AG10803 (cell line): ENCODE data around the gene DNAH10.

Source experiments
- DNase-seq: peaks from one replicate; pipeline ENCODE4 v3.0.0; 2010; ENCODE audit warnings: low read depth
- H3K4me3 ChIP-seq: 2 replicates; pipeline ENCODE4 v1.5.1; 2011; ENCODE audit warnings: mild to moderate bottlenecking, low read length, control low read depth
- TF ChIP-seq, protein P1 (sequence below): conservative IDR thresholded peaks from 2 replicates; pipeline ENCODE4 v1.5.1; 2011; ENCODE audit warnings: mild to moderate bottlenecking, low read length, control low read depth, inconsistent platforms

Gene DNAH10

DNA sequence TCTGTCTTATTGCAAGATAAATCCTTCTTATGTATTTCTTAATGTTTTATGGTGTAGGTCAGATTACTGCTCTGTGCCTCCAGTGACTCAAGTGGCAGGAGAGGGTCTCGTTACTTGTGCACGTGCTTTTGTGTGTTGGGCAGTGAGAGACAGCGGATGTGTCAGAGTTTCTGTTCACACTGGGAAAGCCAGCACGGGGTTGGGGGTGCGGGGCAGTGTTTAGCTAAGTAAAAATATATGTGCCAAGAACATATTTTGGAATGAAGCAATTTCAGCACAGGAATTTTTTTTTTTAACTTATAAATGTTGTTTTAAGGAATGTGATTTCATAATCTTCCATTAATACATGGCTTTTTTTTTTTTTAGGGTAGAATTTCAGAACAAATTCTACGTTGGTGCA, 4.5 kb upstream of the DNAH10 start:
- peak; percentile 75 for DNase-seq
- TF ChIP-seq, protein P1, sequence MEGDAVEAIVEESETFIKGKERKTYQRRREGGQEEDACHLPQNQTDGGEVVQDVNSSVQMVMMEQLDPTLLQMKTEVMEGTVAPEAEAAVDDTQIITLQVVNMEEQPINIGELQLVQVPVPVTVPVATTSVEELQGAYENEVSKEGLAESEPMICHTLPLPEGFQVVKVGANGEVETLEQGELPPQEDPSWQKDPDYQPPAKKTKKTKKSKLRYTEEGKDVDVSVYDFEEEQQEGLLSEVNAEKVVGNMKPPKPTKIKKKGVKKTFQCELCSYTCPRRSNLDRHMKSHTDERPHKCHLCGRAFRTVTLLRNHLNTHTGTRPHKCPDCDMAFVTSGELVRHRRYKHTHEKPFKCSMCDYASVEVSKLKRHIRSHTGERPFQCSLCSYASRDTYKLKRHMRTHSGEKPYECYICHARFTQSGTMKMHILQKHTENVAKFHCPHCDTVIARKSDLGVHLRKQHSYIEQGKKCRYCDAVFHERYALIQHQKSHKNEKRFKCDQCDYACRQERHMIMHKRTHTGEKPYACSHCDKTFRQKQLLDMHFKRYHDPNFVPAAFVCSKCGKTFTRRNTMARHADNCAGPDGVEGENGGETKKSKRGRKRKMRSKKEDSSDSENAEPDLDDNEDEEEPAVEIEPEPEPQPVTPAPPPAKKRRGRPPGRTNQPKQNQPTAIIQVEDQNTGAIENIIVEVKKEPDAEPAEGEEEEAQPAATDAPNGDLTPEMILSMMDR: no peak
- H3K4me3 ChIP-seq: no peak overlapping the region

DNA sequence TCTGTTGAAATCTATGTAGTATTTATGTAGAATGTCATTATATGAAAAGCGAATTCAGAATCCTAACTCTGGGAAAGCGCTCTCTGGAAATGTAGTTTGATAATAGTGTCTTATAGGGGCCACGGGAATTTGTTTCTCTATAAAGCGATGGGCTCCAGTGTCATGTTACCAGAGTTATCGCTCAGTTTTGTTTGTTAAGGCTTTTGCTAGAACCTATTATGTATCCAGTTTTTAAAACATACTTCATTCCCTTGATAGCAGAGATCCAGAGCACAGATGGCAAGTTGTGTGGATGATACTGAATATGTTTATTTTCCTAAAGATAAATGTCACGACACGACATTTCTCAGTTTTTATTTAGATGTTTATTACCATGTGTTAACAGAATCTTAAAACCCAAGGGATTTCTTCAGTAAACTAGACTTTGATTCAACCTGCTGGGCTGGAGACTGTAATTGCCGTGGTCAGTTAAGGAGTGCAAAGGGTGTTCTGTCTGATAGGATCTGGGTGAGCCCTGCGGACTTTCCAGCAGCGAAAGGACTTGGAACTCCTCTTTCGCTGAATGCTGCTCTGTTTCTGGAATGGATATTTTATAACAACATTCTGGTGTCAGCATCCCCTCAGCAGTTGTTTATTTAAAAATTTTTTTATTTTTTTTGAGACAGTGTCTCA, 1.7 kb upstream of the DNAH10 start:
- TF ChIP-seq, protein P1: no peak
- no peak overlapping the region for H3K4me3 ChIP-seq
- DNase-seq: no peak

DNA sequence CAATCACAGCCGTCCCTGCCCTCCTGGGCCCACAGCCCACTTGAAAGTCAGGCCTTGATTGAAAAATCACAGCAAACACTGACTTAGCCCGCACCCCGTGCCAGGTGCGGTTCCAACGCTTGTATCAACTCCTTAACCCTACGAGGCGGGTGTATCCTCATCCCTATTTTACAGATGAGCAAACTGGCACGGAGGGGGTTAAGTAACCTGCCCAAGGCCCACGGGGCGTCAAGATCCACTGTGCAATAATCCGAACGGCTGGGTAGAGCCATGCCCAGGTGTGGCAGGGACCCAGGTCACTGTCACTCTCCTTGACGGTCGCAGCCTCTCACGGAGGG, 583 bp downstream of the DNAH10 start:
- TF ChIP-seq, protein P1: no peak
- DNase-seq: no peak
- no peak overlapping the region for H3K4me3 ChIP-seq

DNA sequence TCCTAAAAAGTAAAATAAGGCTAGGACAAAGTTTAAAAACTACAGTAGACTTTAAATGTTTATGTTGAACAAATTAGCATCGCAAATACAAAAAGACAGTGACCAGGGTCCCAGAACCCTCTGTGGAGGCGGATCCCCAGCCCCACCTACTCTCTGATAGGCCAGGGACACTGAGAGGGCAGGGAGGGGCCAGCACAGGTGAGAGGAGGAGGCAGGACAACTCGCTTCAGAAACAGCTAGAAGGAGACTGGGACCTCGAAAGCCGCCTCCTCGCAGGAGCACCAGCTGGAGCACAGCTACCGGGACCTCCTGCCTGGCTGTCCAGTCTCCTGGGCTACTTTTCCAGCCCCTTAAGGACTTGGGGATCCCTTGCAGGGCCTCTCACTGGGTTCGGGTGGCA, 992 bp downstream of the DNAH10 start:
- no peak for DNase-seq
- TF ChIP-seq, protein P1: no peak

DNA sequence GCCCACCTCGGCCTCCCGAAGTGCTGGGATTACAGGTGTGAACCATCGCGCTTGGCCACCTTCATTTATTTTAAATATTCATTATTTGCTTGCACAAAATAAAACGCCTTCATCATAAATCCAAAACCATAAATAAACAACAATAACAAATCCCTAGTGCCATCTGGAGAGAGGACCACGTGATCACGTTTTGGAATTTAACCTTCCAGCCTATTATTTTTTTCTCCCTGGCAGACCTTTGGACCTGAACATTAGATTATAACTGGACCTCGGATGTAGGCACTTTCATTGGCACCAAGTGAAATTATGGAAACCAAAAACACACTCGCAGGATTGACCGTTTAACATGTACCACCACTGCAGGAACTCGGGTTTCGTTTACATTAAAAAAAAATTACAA, 2.0 kb downstream of the DNAH10 start:
- TF ChIP-seq, protein P1: no peak
- DNase-seq: no peak
- no peak overlapping the region for H3K4me3 ChIP-seq

More for the DNA sequence above, 992 bp downstream of the DNAH10 start:
- H3K4me3 ChIP-seq: no peak overlapping the region

DNA sequence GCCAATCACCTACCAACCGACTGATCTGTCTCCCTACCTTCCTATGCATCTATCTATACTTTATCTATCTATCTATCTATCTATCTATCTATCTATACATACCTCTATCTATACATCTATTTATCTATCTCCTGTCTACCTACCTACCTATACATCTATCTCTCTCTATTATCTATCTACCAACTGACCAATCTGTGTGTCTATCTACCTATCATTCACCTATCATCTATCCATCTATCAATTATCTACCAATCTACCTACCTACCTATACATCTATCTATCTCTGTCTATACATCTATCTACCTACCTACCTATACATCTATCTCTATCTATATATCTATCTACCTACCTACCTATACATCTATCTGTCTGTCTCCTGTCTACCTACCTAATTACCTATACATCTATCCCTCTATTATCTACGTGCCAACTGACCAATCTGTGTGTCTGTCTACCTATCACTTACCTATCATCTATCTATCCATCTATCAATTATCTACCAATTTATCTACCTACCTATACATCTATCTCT, 3.5 kb downstream of the DNAH10 start:
- no peak overlapping the region for H3K4me3 ChIP-seq
- TF ChIP-seq, protein P1: no peak
- no peak for DNase-seq

DNA sequence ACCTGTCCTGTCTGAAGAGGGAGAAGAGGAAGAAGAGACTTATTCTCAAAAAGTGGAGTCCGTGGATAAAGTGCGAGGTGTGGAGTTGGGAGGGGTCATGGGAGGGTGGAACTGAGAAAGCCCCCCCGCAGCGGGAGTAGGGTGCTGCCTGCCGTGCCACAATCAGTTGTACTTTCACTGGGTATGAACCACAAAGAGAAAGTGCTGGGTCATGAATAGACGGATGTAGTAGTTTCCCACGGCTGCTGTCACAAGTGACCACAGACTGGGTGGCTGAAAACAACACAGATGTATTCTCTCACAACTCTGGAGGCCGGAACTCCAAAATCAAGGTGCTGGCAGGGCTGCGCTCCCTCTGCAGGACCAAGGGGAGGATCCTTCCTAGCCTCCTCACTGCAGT, 5.5 kb downstream of the DNAH10 start:
- no peak for DNase-seq
- TF ChIP-seq, protein P1: no peak
- no peak overlapping the region for H3K4me3 ChIP-seq
